ENCODE measurements around the gene CHPF. TPM values are rescaled to one million over a fixed set of nuclear protein-coding genes. Genes with fewer than 3 reads are reported as not detected.

CHPF gene
- total RNA-seq, 1 experiment from 2014 or later = 228 TPM

GRCh38 chr2:219536425-219536824, 7.2 kb downstream of the CHPF start:
- 0 out of 2 replicates have a peak overlapping the region, but pooled peaks have one; percentile 49 for H3K27ac ChIP-seq (ENCODE audit: low read depth, low read length)
- RAD21 ChIA-PET (ENCODE audit: low non-redundant PET in 1 of 2, low total read pairs in 2 of 2, uncharacterized antibody in 2 of 2, unreplicated experiment in 2 of 2) = interaction anchor here in 1 of 2 experiments (0.5 kb wide), 1 partner anchor 14 kb away, joined by 6 read pairs; no protein-coding TSS in a partner anchor
- H3K27me3 ChIP-seq (ENCODE audit: insufficient read depth, low read length) = no peaks in the 10 kb centered on the region
- intact Hi-C loops (cut with micrococcal nuclease) = loop anchor here (10.0 kb wide), 1 partner anchor 362 kb away; the partner anchor contains the start of genes CNPPD1, RETREG2 and SLC23A3
- no peak for TF ChIP-seq POLR2AphosphoS5 (IDR thresholded peaks at IDR 0.05; ENCODE audit: low read depth, low read length)
- no peak for TF ChIP-seq EGR1 (IDR thresholded peaks at IDR 0.05; ENCODE audit: low read depth)
- no peak for TF ChIP-seq ZFX (IDR thresholded peaks at IDR 0.05)
- TF ChIP-seq JUND (IDR thresholded peaks at IDR 0.05) = no peak
- no peak for TF ChIP-seq SIN3A (IDR thresholded peaks at IDR 0.05; ENCODE audit: low read depth)
- no peak for TF ChIP-seq FOSL1 (IDR thresholded peaks at IDR 0.05; ENCODE audit: low read depth)
- TF ChIP-seq POLR2A (IDR thresholded peaks at IDR 0.05; ENCODE audit: borderline replicate concordance, extremely low read depth, insufficient read depth, insufficient read length) = no peak
- TF ChIP-seq REST (IDR thresholded peaks at IDR 0.05; ENCODE audit: low read depth) = no peak
- TF ChIP-seq MAX (IDR thresholded peaks at IDR 0.05) = no peak
- no peak for TF ChIP-seq ELF1 (IDR thresholded peaks at IDR 0.05; ENCODE audit: borderline replicate concordance, low read depth)
- TF ChIP-seq CEBPB (IDR thresholded peaks at IDR 0.05; ENCODE audit: low read depth) = no peak
- no peak for TF ChIP-seq SRF (IDR thresholded peaks at IDR 0.05; ENCODE audit: low read depth)
- no peak for TF ChIP-seq ATF3 (IDR thresholded peaks at IDR 0.05)
- no peak for TF ChIP-seq CTCF (IDR thresholded peaks at IDR 0.05 in 2 of 3, conservative IDR thresholded peaks at IDR 0.05 in 1 of 3; ENCODE audit: borderline replicate concordance in 1 of 3, insufficient read depth in 1 of 3, low read depth in 2 of 3, low read length in 2 of 3)
- TF ChIP-seq EZH2 (IDR thresholded peaks at IDR 0.05) = no peak
- no peak for TF ChIP-seq SP1 (IDR thresholded peaks at IDR 0.05; ENCODE audit: low read depth)
- no peak for TF ChIP-seq CBX3 (IDR thresholded peaks at IDR 0.05; ENCODE audit: low read depth)
- no peaks in the 10 kb centered on the region for H3K9me2 ChIP-seq (ENCODE audit: insufficient read depth)
- H3K4me3 ChIP-seq (replicated peaks in 1 of 2; ENCODE audit: low read depth in 1 of 2, low read length in 2 of 2) = no peak overlapping the region
- H4K20me1 ChIP-seq (ENCODE audit: insufficient read depth) = peaks cover 5% of the 10 kb centered on the region; the same call in 1 of the 2 replicates
- H3K9ac ChIP-seq (ENCODE audit: low read length) = 0 out of 2 replicates have a peak overlapping the region, but pooled peaks have one; percentile 24
- H2AFZ ChIP-seq (ENCODE audit: low read depth, low read length, poor library complexity, severe bottlenecking) = no peak overlapping the region
- no TSS peak for BruUV-seq (replicated peaks)
- H3K9me3 ChIP-seq (ENCODE audit: control insufficient read depth in 1 of 2, insufficient read depth in 1 of 2, low read depth in 1 of 2, low read length in 2 of 2) = no peaks in the 10 kb centered on the region
- peaks cover 30% of the 10 kb centered on the region for H3K79me2 ChIP-seq (ENCODE audit: insufficient read depth, low read length)
- ATAC-seq = no peak
- peaks cover 0 to 26% of the 10 kb centered on the region in 2 experiments; a peak in 2 of 4 replicates for H3K36me3 ChIP-seq (ENCODE audit: control insufficient read depth in 1 of 2, insufficient read depth in 2 of 2, low read length in 2 of 2)
- POLR2A ChIA-PET = no interaction called here
- H3K4me1 ChIP-seq (ENCODE audit: control insufficient read depth in 1 of 2, insufficient read depth in 2 of 2, low read length in 2 of 2) = peaks cover 24 to 64% of the 10 kb centered on the region in 2 experiments
- H3K4me2 ChIP-seq (ENCODE audit: low read length) = no peak overlapping the region
- DNase-seq (ENCODE audit: low read depth, low spot score) = no peak
- CTCF ChIA-PET = interaction anchor here (1.5 kb wide), 1 partner anchor 41 kb away, joined by 3 read pairs; a partner anchor contains a TSS

Data from HCT116 (cell line).